Uterus (tissue), 2 donors: ENCODE data around the gene C1QTNF7.

Experiments used
- POLR2A ChIP-seq, 2 donors: fragments of 450-650 bp; IDR thresholded peaks; one replicate each; pipeline ENCODE4 v1.6.1; 2016; ENCODE audit warnings: antibody characterized with exemption in 2 of 2, mild to moderate bottlenecking in 1 of 2, moderate library complexity in 1 of 2
- TF ChIP-seq, protein P1 (sequence below), 4 experiments: fragments of 200-600 bp in 2 of 4; fragments of 450-650 bp in 2 of 4; sonication (generic) in 2 of 4; IDR thresholded peaks; one replicate each; pipeline ENCODE4 v1.5.1; 2016 to 2019; ENCODE audit warnings: antibody characterized with exemption in 4 of 4, mild to moderate bottlenecking in 2 of 4, moderate library complexity in 1 of 4

GRCh38 chr4:15444276-15444675 is 16.4 kb downstream of the C1QTNF7 start:
- no peak for TF ChIP-seq POLR2A (IDR thresholded peaks at IDR 0.05)
- TF ChIP-seq, protein P1, sequence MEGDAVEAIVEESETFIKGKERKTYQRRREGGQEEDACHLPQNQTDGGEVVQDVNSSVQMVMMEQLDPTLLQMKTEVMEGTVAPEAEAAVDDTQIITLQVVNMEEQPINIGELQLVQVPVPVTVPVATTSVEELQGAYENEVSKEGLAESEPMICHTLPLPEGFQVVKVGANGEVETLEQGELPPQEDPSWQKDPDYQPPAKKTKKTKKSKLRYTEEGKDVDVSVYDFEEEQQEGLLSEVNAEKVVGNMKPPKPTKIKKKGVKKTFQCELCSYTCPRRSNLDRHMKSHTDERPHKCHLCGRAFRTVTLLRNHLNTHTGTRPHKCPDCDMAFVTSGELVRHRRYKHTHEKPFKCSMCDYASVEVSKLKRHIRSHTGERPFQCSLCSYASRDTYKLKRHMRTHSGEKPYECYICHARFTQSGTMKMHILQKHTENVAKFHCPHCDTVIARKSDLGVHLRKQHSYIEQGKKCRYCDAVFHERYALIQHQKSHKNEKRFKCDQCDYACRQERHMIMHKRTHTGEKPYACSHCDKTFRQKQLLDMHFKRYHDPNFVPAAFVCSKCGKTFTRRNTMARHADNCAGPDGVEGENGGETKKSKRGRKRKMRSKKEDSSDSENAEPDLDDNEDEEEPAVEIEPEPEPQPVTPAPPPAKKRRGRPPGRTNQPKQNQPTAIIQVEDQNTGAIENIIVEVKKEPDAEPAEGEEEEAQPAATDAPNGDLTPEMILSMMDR (IDR thresholded peaks at IDR 0.05) = no peak
